SK-N-SH treated with all-trans-retinoic acid at 6 μM for 48 hours (cell line): ENCODE measurements around the gene NEU4.
"Not testable (repeated sequence)": the region's sequence is repeated elsewhere in the genome, so short reads cannot be mapped to it uniquely, and the experiment has no call there.

Experiments
- OSR1 ChIP-seq: fragments of 250-450 bp; sonication (Bioruptor Pico); IDR thresholded peaks from 2 replicates; pipeline ENCODE4 v1.8.0; 2022; ENCODE audit warnings: moderate library complexity, mild to moderate bottlenecking, inconsistent platforms
- TCF4 ChIP-seq: fragments of 250-450 bp; sonication (Bioruptor Pico); IDR thresholded peaks from 2 replicates; pipeline ENCODE4 v1.8.0; 2021; ENCODE audit warnings: mild to moderate bottlenecking, moderate library complexity, borderline replicate concordance
- ZFP3 ChIP-seq: fragments of 250-450 bp; sonication (Bioruptor Pico); IDR thresholded peaks from 2 replicates; pipeline ENCODE4 v1.5.0; 2020; ENCODE audit warnings: mild to moderate bottlenecking, moderate library complexity
- ZFP30 ChIP-seq: fragments of 450-650 bp; formaldehyde crosslinking; IDR thresholded peaks from 2 replicates; pipeline ENCODE4 v1.5.0; 2022; ENCODE audit warnings: mild to moderate bottlenecking, moderate library complexity
- ZNF565 ChIP-seq: fragments of 450-650 bp; formaldehyde crosslinking; conservative IDR thresholded peaks from 2 replicates; pipeline ENCODE4 v1.5.0; 2020; ENCODE audit warnings: low read depth, mild to moderate bottlenecking, moderate library complexity
- ZNF70 ChIP-seq: fragments of 450-650 bp; formaldehyde crosslinking; IDR thresholded peaks from 2 replicates; pipeline ENCODE4 v1.5.0; 2020; ENCODE audit warnings: mild to moderate bottlenecking, moderate library complexity
- TF ChIP-seq, protein P1 (sequence below): fragments of 250-450 bp; sonication (Bioruptor Pico); IDR thresholded peaks from 2 replicates; pipeline ENCODE4 v1.5.1; 2020; ENCODE audit warnings: low read depth, mild to moderate bottlenecking, moderate library complexity
- TF ChIP-seq, protein P2 (sequence below): fragments of 250-450 bp; sonication (Bioruptor Pico); IDR thresholded peaks from 2 replicates; pipeline ENCODE4 v1.8.0; 2020; ENCODE audit warnings: mild to moderate bottlenecking, moderate library complexity, borderline replicate concordance

DNA sequence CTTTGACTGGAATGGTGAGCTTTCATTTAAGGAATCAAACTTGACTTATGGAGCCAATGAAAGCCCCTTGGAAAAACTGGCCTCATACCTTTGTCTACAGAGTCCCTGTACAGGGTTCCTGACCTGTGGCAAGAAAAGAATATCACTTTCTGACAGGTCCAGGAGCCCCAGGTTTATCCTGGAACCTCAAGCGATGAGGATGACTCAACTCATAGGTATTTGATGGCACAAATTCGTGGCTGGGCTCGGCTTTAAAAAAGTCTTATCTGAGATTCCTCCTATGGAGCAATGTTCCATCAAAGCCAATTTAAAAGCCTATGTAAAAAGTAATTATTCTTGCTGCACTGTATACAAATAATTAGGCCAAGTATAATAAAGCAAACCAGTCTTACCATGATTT lies 17.6 kb upstream of the NEU4 start:
- TF ChIP-seq ZNF565 (CRISPR knock-in tag); ZFP3; TCF4 (CRISPR knock-in tag); OSR1 (CRISPR knock-in tag); ZFP30; ZNF70: not testable (repeated sequence)
- TF ChIP-seq, protein P1, sequence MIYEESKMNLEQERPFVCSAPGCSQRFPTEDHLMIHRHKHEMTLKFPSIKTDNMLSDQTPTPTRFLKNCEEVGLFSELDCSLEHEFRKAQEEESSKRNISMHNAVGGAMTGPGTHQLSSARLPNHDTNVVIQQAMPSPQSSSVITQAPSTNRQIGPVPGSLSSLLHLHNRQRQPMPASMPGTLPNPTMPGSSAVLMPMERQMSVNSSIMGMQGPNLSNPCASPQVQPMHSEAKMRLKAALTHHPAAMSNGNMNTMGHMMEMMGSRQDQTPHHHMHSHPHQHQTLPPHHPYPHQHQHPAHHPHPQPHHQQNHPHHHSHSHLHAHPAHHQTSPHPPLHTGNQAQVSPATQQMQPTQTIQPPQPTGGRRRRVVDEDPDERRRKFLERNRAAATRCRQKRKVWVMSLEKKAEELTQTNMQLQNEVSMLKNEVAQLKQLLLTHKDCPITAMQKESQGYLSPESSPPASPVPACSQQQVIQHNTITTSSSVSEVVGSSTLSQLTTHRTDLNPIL (CRISPR knock-in tag) = not testable (repeated sequence)
- TF ChIP-seq, protein P2, sequence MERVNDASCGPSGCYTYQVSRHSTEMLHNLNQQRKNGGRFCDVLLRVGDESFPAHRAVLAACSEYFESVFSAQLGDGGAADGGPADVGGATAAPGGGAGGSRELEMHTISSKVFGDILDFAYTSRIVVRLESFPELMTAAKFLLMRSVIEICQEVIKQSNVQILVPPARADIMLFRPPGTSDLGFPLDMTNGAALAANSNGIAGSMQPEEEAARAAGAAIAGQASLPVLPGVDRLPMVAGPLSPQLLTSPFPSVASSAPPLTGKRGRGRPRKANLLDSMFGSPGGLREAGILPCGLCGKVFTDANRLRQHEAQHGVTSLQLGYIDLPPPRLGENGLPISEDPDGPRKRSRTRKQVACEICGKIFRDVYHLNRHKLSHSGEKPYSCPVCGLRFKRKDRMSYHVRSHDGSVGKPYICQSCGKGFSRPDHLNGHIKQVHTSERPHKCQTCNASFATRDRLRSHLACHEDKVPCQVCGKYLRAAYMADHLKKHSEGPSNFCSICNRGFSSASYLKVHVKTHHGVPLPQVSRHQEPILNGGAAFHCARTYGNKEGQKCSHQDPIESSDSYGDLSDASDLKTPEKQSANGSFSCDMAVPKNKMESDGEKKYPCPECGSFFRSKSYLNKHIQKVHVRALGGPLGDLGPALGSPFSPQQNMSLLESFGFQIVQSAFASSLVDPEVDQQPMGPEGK (CRISPR knock-in tag) = not testable (repeated sequence)
